ENCODE measurements around the gene TTC28.

Gene TTC28

DNA sequence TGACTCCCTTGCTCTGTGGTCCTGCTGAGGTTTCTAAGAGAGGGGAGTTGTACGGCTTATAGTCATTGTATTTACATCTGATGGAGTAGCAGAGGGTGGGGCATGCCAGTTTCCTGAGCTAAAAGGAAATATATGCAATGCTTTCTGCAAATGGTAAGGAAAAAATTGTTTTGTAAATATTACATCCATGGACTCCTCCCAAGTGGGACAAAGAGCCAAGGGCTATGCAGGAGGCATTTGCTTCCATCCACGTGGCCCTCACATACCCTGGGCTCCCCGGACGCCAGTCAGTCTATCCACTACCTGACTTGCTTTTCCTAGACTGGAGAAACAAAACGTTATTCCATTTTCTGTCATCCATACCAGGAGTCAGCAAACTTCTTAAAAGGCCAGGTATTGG is 700.8 kb downstream of the TTC28 start:
- DNase-seq = no peak

DNA sequence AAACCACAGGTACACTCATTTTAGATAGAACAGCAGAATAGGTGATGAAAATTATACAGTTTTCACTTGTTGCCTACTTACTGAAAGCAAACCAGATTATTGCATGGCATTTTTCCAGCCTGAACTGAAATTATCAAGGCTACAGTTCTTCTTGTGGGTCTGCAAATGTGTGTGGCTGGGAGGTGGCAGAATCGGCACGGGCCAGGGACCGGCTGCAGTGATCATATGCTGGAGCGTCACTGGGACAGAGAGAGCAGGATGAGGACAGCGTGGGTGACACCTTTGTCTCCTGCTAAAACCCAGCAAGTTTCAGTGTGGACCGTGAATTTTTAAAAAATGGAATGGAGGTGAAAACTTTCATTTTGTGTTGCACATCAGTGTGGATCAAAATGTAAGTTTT is 701.3 kb downstream of the TTC28 start:
- no peak for DNase-seq

DNA sequence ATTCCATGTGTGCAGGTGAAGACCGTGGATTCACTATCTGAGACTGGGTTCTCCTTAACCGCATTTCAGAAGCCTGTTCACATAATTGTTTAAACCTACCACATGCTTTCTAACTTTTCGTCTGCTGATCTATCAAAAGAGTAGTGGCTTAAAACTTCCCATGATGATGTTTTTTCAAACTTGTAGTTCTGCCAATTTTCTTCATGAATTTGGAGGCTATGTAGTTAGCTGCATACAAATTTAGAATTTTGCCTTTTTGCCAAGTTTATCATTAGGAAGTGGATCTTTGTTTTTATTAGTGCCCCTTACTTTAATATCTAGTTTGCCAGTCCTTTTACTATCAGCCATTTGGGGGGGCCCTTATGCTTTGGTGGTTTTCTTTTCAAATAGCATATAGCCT is 703.1 kb downstream of the TTC28 start:
- no peak for DNase-seq

DNA sequence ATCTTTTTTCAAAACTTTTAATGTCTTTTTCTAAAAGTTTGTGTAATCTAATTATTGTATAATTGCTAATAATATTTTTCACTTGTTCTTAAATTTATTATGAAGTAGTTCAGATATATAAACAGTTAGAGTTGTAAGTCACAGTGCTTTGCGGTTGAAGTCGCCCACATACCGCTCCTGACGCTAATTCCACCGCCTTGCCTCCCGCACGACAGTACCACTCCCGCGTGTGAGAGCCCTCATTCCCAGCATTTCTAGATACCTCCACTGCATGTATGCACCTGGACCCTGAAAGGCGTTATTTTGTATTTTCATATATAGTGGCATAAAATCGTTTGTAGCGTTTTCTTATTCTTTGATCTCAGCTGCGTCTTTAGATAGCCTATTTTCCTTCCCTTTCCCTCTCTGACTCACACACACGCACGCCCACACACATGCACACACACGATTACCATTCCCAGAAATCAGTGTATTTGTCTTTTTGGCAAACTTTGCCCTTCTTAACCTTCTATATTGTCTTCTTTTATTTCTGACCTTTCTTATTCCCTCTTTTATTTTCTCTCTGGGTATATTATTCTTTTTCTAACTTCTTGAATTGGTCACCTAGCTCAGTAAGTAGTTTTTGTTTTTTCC is 704.1 kb downstream of the TTC28 start:
- no peak for DNase-seq

DNA sequence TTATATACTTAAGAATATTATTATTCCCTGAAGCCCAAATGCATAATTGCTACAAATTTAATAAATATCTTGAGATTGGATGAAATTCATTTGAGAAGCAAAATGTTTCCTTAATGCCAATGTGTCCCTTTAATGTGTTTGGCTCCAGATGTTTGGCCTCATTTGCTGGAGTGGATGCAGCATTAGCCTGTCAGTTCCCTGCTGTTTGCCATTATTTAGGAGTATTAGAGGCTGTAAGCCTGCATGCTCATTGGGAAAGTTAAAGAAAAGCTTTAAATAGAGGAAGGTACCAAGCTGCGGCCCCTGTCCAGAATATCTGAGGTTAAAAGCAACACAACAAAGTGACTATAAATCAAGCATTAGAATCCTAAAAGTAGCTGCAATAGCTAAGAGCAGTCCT is 705.8 kb downstream of the TTC28 start:
- DNase-seq = no peak

- no peak for DNase-seq
These were observed 706.6 kb downstream of the TTC28 start for GRCh38 chr22:27972732-27973698.

GRCh38 chr22:27971926-27972325 is 707.7 kb downstream of the TTC28 start:
- DNase-seq = no peak

DNA sequence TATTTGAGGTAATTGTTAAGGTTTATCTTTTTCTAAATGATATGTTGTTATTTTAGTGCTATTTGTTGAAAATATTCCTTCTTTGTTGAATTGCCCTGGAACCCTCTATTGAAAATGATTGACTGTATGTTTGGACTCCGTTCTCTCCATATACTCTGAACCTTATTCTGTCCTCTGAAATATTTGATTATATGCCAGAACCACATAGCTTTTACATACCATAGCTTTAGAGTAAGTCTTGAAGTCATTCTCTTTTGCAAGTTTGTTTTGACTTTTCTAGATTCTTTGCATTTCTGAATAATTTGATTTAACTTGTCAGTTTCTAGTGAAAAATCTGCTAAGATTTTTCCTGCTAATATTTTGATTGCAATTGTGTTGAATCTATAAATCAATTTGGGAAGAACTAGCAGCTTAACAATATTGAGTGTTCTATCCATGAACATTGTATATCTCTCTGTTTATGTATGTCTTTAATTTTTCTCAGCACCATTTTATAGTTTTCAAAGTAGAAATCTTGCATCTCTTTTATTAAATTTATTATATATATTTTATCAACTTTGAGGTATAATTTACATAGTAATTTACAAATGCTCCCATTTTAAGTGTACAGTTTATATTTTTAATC is 708.9 kb downstream of the TTC28 start:
- no peak for DNase-seq

DNA sequence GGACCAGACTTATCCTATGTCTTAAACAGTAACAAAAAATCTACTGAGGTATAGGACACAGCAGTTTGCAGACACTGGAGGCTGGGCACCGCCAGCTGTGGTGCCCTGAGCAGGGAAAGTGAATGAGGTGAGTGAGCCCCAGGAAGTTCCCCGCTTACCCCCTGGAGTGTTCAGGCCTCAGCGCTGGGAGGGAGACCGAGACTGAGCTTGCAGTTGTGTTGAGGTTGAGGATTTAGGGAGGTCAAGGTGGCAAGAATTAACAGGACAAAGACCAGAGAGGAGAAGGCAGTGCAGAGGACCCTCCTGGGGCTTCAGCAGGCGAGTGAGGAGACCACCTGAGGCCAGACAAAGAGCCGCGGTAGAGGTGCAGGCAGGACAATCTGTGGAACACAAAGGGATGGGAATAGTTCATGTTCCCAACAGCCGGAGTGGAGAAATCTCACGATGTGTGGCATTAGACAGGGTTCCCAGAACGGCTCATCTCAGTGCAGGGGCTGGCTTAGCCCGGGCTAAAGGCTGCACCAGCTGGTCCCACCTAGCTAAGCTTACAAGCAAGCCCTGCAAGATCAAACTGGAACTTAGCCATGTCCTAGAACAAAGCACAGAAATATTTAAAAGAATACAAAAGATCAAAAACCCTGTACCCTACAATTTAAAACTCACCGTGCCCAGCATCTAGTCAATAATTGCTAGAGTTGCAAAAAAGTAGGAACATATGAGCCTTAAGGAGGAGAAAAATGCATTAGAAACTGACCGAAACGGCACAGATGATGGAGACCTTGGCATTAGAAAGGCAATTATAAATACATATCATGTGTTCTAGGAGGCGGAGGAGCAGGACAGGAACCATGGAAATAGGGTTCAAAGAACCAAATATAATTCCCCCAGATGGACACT is 713.2 kb downstream of the TTC28 start:
- no peak for DNase-seq

DNA sequence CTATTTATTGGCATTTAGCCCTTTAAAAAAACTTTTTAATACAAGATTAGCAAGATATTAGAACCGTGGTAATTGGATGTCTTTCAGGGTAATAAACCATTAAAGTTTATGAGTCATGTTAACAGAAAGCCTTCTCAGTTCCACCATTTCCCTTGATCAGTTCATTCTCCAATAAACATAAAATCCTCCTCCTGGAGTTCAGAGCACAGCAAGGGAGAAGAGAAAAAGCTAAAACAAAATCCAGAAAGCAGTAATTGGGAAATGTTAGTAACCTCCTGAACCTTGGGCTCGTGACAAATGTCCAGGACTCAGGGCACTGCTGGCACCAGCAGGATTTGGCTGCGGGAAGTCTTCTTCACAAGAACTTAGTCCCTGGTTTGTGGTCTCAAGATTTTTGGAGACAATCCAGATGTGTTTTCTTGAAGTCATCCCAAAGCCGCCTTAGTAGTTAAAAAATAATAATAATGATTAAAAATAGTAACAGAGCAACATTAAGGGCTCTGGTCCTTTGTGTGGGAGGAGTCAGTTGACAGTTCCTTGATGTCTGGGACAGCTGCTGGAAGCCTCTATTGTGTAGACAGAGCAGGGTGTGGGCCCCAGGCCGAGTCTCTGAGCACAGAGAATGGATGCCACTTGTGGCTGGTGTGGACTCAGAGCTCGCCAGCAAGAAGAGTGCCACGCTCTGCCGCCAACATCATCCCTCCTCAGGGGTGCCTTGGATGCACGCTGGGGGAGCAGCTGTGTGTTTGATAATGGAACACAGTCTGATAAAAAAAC is 717.2 kb downstream of the TTC28 start:
- DNase-seq = no peak

- no peak for DNase-seq
These were observed 718.0 kb downstream of the TTC28 start for GRCh38 chr22:27961680-27962079.

DNA sequence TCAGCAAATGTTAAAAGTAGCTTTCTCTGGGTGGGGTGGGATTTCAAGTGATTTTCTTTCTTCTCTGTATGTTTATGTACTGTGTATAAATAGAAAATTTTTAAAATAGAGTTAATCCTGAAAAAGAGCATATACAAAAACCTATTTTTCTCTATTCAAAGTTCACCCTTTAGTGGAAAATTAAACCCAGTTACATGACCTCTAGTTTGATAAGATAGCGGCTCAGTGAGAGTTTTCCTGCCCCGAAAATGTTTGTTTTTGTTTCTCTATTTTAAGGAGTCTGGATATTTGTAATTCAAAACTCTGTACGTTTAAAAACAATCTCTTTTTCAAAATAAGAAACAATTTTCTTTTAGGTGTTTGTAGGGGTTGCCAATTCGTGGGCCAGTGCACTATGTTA is 718.5 kb downstream of the TTC28 start:
- no peak for DNase-seq

DNA sequence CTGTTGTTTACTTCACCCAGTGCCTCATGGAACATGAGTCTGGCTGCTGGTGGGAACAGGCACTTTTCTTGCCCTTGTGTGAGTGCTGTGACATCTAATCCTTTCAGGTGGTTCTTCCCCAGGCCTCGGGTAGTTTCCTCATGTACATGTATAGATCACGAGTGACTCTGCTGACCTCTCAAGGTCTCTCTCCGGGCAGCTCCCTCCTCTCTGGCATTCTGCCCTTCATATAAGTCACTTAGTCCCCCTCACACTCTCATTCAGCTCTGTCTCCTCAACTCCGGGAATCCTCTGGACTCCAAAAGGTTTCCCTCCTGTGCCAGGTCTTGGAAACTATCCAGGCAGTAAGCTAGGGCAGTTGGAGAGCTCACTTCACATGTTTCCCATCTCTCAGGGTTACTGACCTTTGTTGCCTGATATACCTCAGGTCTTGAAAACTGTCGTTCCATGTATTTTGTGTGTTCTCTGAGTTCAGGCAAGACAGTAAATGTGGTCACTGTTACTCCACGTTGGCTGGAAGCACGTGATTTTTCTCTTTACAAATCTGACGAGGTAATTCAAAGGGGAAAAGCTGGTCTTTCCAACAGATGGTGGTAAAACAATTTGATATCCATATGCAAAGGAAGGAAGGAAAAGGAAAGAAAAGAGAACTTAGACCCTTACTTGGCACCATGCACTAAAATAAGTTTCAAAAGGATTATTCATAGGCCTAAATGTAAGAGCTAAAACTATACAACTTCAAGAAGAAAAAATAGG is 720.1 kb downstream of the TTC28 start:
- no peak for DNase-seq

- DNase-seq = peak; percentile 11
These were observed 726.9 kb downstream of the TTC28 start for GRCh38 chr22:27952779-27953178.

DNA sequence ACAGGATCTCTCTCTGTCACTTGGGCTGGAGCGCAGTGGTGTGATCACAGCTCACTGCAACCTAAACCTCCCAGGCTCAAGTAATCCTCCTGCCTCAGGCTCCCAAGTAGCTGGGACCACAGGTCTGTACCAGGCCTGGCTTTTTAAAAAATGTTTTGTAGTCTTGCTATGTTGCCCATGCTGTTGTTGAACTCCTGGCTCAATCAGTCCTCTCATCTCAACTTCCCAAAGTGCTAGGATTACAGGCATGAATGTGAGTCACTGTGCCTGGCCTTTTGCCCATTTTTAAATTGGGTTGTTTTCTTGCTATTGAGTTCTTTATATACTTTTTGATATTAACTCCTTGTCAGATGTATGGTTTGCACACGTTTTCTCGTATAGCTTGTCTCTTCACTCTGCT is 727.5 kb downstream of the TTC28 start:
- peak; percentile 34 for DNase-seq

GRCh38 chr22:27949421-27949820 is 730.2 kb downstream of the TTC28 start:
- no peak for DNase-seq

DNA sequence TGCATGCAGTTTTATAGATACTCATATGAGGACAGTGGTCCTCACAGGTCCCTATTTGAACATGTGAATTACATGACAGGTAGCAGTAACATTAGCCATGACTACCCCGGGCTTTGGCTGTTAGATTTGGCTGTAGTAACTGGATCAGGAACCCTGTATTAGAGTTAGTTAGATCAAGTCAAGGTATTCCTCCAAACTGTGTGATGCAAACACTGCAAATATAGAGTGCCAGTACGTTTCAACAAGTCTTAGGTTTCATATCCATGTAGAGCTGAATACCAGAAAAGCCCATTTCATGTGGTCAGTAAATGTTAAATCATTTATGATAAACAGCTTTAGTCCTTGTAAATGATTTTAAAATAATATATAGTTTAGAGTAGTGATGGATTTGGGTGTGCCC is 731.1 kb downstream of the TTC28 start:
- DNase-seq = no peak

- DNase-seq = no peak
These were observed 732.2 kb downstream of the TTC28 start for GRCh38 chr22:27947448-27947847.

- no peak for DNase-seq
These were observed 738.5 kb downstream of the TTC28 start for GRCh38 chr22:27941143-27941542.

DNA sequence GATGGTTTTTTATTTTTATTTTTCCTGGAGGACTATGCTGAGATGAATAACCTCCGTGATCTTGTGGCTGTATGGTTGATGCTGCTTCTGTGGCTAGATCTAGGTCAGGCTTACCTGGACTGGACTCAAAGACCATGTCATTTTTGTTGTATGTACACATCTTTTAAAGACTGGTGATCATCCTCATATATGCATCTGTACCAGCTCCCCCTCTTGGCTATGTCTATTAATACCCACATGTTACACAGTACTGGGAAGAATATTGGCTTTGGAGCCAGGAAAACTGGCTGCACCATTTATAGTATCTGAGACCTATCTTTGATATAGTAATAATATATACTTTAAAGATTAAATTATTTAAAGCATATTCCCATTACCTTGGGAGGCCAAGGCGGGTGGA is 742.2 kb downstream of the TTC28 start:
- DNase-seq = peak; percentile 24

DNA sequence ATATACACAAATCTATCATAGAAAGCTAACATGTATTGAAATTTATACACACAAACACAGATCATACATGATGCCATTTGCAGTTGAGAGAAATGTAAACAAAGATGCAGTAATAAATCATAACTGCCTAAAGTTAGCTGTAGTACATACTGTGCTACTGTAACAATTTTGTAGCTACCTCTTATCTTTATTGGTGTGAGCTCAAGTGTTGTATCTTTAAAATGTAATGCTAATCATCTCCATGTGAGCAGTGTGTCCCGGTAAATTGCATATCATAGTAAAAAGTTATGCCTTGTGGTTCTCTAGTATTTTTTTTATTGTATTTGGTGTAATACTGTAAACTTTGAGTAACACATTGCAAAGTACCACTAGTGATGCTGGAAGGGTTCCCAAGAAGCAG is 743.7 kb downstream of the TTC28 start:
- no peak for DNase-seq
